GM12891 (cell line): Measurements from ENCODE around the gene VGF.

Experiments used
- PAX5 ChIP-seq: IDR thresholded peaks from 2 replicates; pipeline ENCODE4 v1.6.1; 2011; ENCODE audit warnings: low read length, moderate library complexity, mild to moderate bottlenecking; ENCODE audit not compliant: insufficient read depth, severe bottlenecking
- POLR2A ChIP-seq: IDR thresholded peaks from 2 replicates; pipeline ENCODE4 v1.6.1; 2011; ENCODE audit warnings: low read depth, low read length, control low read depth
- POLR2AphosphoS5 ChIP-seq: IDR thresholded peaks from 2 replicates; pipeline ENCODE4 v1.6.1; 2011; ENCODE audit warnings: low read depth, low read length, control low read depth
- SPI1 ChIP-seq: IDR thresholded peaks from 2 replicates; pipeline ENCODE4 v1.6.1; 2011; ENCODE audit warnings: low read depth, low read length, control low read depth

DNA sequence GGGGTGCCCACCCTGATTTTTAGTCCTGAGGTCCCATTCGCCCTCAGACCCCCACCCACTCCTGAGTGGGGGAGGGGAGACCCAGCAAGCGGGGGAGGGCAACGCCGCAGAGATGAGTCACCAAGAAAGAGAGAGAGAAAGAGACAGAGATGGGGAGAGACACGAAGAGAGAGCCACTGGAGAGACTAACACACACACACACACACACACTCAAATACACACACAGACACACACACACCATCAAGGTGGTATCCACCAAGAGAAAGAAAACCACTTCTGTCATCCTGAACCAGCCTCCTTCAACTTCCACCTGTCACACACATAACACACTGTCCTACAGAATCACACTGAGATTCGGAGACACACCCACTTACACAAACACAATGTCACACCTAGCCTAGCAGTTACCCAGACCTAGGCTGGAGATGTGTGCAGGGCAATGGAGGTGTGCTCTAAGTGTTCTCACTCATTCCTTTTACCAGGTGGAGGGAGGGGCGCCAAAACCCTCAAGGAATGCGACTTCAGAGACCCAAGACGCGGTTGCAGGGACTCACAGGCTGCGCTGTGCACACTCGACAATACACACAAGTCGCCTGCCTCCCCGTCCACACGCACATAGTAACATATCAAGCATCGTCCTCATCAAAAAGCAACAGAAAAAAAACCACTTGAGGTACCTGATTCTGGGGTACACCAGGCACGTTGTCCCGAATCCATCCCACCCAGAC lies 3.9 kb upstream of the VGF start:
- no peak for TF ChIP-seq POLR2AphosphoS5
- no peak for TF ChIP-seq POLR2A
- no peak for TF ChIP-seq PAX5
- no peak for TF ChIP-seq SPI1
